Measurements from ENCODE around the gene KRTAP26-1.

KRTAP26-1 gene

GRCh38 chr21:30269803-30270530, 50.1 kb downstream of the KRTAP26-1 start:
- DNase-seq, result no peak
